Caco-2 (cell line): ENCODE measurements around the gene HJV. TPM values are rescaled to one million over a fixed set of nuclear protein-coding genes. Genes with fewer than 3 reads are reported as not detected.

Experiments used
- BruUV-seq: library from RNA; stranded (reverse); fragments of 400-500 nt; replicated peaks from 2 replicates; lab custom pipeline; 2021; lab: Mats Ljungman, UMichigan
- CTCF ChIA-PET: fragments of 300-600 bp; sonication (Branson Sonifier 250); formaldehyde crosslinking; loops from one replicate; lab custom pipeline; 2022; ENCODE audit warnings: antibody characterized with exemption; lab: Charles Lee
- POLR2A ChIA-PET: fragments of 300-600 bp; sonication (Branson Sonifier 250); formaldehyde crosslinking; loops from one replicate; lab custom pipeline; 2022; ENCODE audit warnings: antibody characterized with exemption; lab: Charles Lee
- DNase-seq, 2 experiments: peaks; one replicate each; pipeline versions ENCODE4 v3.0.0 to v3.0.0-alpha.2; 2020 to 2022
- H3K27me3 ChIP-seq: replicated peaks from 2 replicates; pipeline ENCODE4 v1.6.0; 2011; ENCODE audit warnings: low read length; ENCODE audit not compliant: control insufficient read depth, insufficient read depth
- H3K36me3 ChIP-seq: 2 replicates; pipeline ENCODE4 v1.5.1; 2011; ENCODE audit warnings: low read length; ENCODE audit not compliant: control insufficient read depth, insufficient read depth
- H3K4me1 ChIP-seq: fragments of 250-450 bp; sonication (Bioruptor Pico); 2 replicates; pipeline ENCODE4 v1.5.1; 2020; ENCODE audit warnings: mild to moderate bottlenecking
- H3K4me3 ChIP-seq: 2 replicates; pipeline ENCODE4 v1.5.1; 2011; ENCODE audit warnings: low read depth, mild to moderate bottlenecking, control low read depth, low read length
- H3K9me3 ChIP-seq: fragments of 250-450 bp; sonication (Bioruptor Pico); 2 replicates; pipeline ENCODE4 v1.5.1; 2020; ENCODE audit warnings: mild to moderate bottlenecking, moderate library complexity
- H3K27ac Mint-ChIP-seq: one replicate; pipeline ENCODE4 v1.8.0; 2022; ENCODE audit warnings: mixed read lengths; ENCODE audit not compliant: unreplicated experiment
- H3K27me3 Mint-ChIP-seq: one replicate; pipeline ENCODE4 v1.8.0; 2022; ENCODE audit warnings: mixed read lengths; ENCODE audit not compliant: insufficient read depth, unreplicated experiment
- H3K36me3 Mint-ChIP-seq: one replicate; pipeline ENCODE4 v1.8.0; 2022; ENCODE audit warnings: mild to moderate bottlenecking, mixed read lengths; ENCODE audit not compliant: insufficient read depth, unreplicated experiment
- H3K4me1 Mint-ChIP-seq: one replicate; pipeline ENCODE4 v1.8.0; 2022; ENCODE audit warnings: low read depth, mixed read lengths; ENCODE audit not compliant: unreplicated experiment
- H3K4me3 Mint-ChIP-seq: one replicate; pipeline ENCODE4 v1.8.0; 2022; ENCODE audit warnings: mild to moderate bottlenecking, moderate library complexity, mixed read lengths; ENCODE audit not compliant: unreplicated experiment
- H3K9me3 Mint-ChIP-seq: one replicate; pipeline ENCODE4 v1.8.0; 2022; ENCODE audit warnings: mixed read lengths; ENCODE audit not compliant: unreplicated experiment
- CTCF ChIP-seq, 2 experiments: fragments of 200-600 bp in 1 of 2; IDR thresholded peaks; 1 replicate in 1 of 2; 2 replicates in 1 of 2; pipeline versions ENCODE4 v1.5.1 to v1.8.0; 2011 to 2022; ENCODE audit warnings: antibody characterized with exemption in 1 of 2, control low read depth in 1 of 2, inconsistent platforms in 1 of 2, low read depth in 1 of 2, low read length in 1 of 2, mild to moderate bottlenecking in 1 of 2, moderate library complexity in 1 of 2; ENCODE audit not compliant: insufficient read depth in 1 of 2, severe bottlenecking in 1 of 2, unreplicated experiment in 1 of 2
- intact Hi-C: fragments of 100-400 bp; cut with micrococcal nuclease; formaldehyde crosslinking; loops from one replicate; pipeline ENCODE4 v1.10.0; 2022; ENCODE audit not compliant: unreplicated experiment
- total RNA-seq: library from RNA; stranded (reverse); gene quantifications from 2 replicates; pipeline ENCODE4 v1.2.3, GENCODE V29; 2022

HJV gene
- total RNA-seq, 1 experiment from 2014 or later: not detected

GRCh38 chr1:145974721-145975120, 46.8 kb downstream of the HJV start:
- Histone ChIP-seq H3K4me1 (peaks cover 20% of the 10 kb centered on the region), H3K9me3 (no peaks in the 10 kb centered on the region), H3K4me3 (no peak overlapping the region), H3K27me3 (no peaks in the 10 kb centered on the region), H3K36me3 (no peaks in the 10 kb centered on the region)
- Mint-ChIP-seq H3K4me3 (no peak overlapping the region), H3K9me3 (no peaks in the 10 kb centered on the region), H3K36me3 (no peaks in the 10 kb centered on the region), H3K27me3 (no peaks in the 10 kb centered on the region), H3K27ac (no peak overlapping the region), H3K4me1 (no peaks in the 10 kb centered on the region)
- BruUV-seq: no TSS peak
- POLR2A ChIA-PET: interaction anchor here (0.5 kb wide), 1 partner anchor 65 kb away, joined by 6 read pairs; no protein-coding TSS in a partner anchor
- TF ChIP-seq CTCF (IDR thresholded peaks at IDR 0.05; ENCODE audit: insufficient read depth in 1 of 2, low read depth in 1 of 2, low read length in 1 of 2, severe bottlenecking in 1 of 2, unreplicated experiment in 1 of 2): no peak
- DNase-seq: no peak
- intact Hi-C loops: loop anchor here (5.0 kb wide), 1 partner anchor 47 kb away; the partner anchor contains the start of gene RBM8A
- CTCF ChIA-PET: no interaction called here

- intact Hi-C loops: no loop called here
- H3K4me3 ChIP-seq: no peak overlapping the region
- no peak for TF ChIP-seq CTCF (IDR thresholded peaks at IDR 0.05; ENCODE audit: insufficient read depth in 1 of 2, low read depth in 1 of 2, low read length in 1 of 2, severe bottlenecking in 1 of 2, unreplicated experiment in 1 of 2)
- POLR2A ChIA-PET: no interaction called here
- CTCF ChIA-PET: no interaction called here
- no peak for DNase-seq
- Mint-ChIP-seq H3K27ac (no peak overlapping the region), H3K4me1 (no peaks in the 10 kb centered on the region), H3K4me3 (no peak overlapping the region), H3K36me3 (no peaks in the 10 kb centered on the region), H3K27me3 (no peaks in the 10 kb centered on the region), H3K9me3 (no peaks in the 10 kb centered on the region)
- H3K9me3 ChIP-seq: no peaks in the 10 kb centered on the region
- H3K4me1 ChIP-seq: peaks cover under 1% of the 10 kb centered on the region
- H3K27me3 ChIP-seq: no peaks in the 10 kb centered on the region
- BruUV-seq: no TSS peak
- H3K36me3 ChIP-seq: no peaks in the 10 kb centered on the region
Observed at GRCh38 chr1:145972580-145972979, 49.0 kb downstream of the HJV start.

Other genes starting within 250 kb of the HJV start
- gene RNF115, start 197.6 kb downstream of the HJV start, total RNA-seq: 16.6 and 17.5 TPM in 2 replicates
- 48.0 and 48.8 TPM in 2 replicates for gene POLR3C, start 197.5 kb downstream of the HJV start, total RNA-seq
- gene NUDT17, start 176.1 kb downstream of the HJV start, total RNA-seq: 4.8 and 6.4 TPM in 2 replicates
- gene PIAS3, start 162.7 kb downstream of the HJV start, total RNA-seq: 20.3 and 22.0 TPM in 2 replicates
- 0.09 and 0.34 TPM in 2 replicates for gene ANKRD35, start 135.9 kb downstream of the HJV start, total RNA-seq
- 0.12 and 0.43 TPM in 2 replicates for gene ITGA10, start 111.7 kb downstream of the HJV start, total RNA-seq
- 14.5 and 16.1 TPM in 2 replicates for gene PEX11B, start 103.0 kb downstream of the HJV start, total RNA-seq
- gene RBM8A, start 94.3 kb downstream of the HJV start, total RNA-seq: 178 and 185 TPM in 2 replicates
- 0.82 and 1.1 TPM in 2 replicates for gene LIX1L, start 63.7 kb downstream of the HJV start, total RNA-seq
- gene ANKRD34A, start 57.2 kb downstream of the HJV start, total RNA-seq: 0.19 and 0.77 TPM in 2 replicates
- gene POLR3GL, start 57.0 kb downstream of the HJV start, total RNA-seq: 2.9 and 3.4 TPM in 2 replicates
- 27.5 and 38.6 TPM in 2 replicates for gene TXNIP, start 25.2 kb downstream of the HJV start, total RNA-seq
- 2.3 TPM in 2 replicates for gene NBPF10, start 123.1 kb upstream of the HJV start, total RNA-seq
- 19.3 and 23.3 TPM in 2 replicates for gene NOTCH2NLA, start 207.3 kb upstream of the HJV start, total RNA-seq